Endothelial cell of umbilical vein (primary cell): ENCODE data around the gene SHROOM2. TPM values are rescaled to one million over a fixed set of nuclear protein-coding genes. Genes with fewer than 3 reads are reported as not detected.

Experiments
- BruUV-seq: library from RNA; stranded (reverse); fragments of 400-500 nt; replicated peaks from 2 replicates; lab custom pipeline; 2021; lab: Mats Ljungman, UMichigan
- CTCF ChIA-PET: fragments of 300-600, 350-600 bp; sonication (Branson Sonifier 250); formaldehyde crosslinking; loops from one replicate; lab custom pipeline; 2021; ENCODE audit warnings: antibody characterized with exemption, inconsistent platforms; lab: Charles Lee
- POLR2A ChIA-PET: fragments of 300-600, 350-600 bp; sonication (Branson Sonifier 250); formaldehyde crosslinking; loops from one replicate; lab custom pipeline; 2021; ENCODE audit warnings: antibody characterized with exemption, inconsistent platforms; lab: Charles Lee
- DNase-seq: peaks from one replicate; pipeline ENCODE4 v3.0.0-alpha.2; 2011; ENCODE audit warnings: low read depth, low spot score
- FAIRE-seq: peaks from 2 replicates; lab custom pipeline; 2011; peaks lifted over from hg19 to GRCh38; lab: Jason Lieb, UNC
- H2AFZ ChIP-seq: 2 replicates; pipeline ENCODE4 v1.6.0; 2012; ENCODE audit warnings: low read depth, low read length, control low read depth, inconsistent platforms
- H3K27ac ChIP-seq: 2 replicates; pipeline ENCODE4 v1.5.1; 2011; ENCODE audit warnings: low read depth, mild to moderate bottlenecking, control low read depth, low read length, moderate library complexity; ENCODE audit not compliant: insufficient read depth
- H3K27me3 ChIP-seq, 2 experiments: 2 replicates each; pipeline versions ENCODE4 v1.6.0 to v1.6.1; 2011; ENCODE audit warnings: low read length in 2 of 2, mixed read lengths in 1 of 2; ENCODE audit not compliant: control insufficient read depth in 2 of 2, insufficient read depth in 2 of 2
- H3K36me3 ChIP-seq, 2 experiments: 2 replicates in 1 of 2; 3 replicates in 1 of 2; pipeline ENCODE4 v1.5.1; 2011; ENCODE audit warnings: low read length in 2 of 2, mild to moderate bottlenecking in 1 of 2, moderate library complexity in 1 of 2; ENCODE audit not compliant: control insufficient read depth in 2 of 2, insufficient read depth in 2 of 2; ENCODE audit errors: extremely low read depth in 1 of 2
- H3K4me1 ChIP-seq: 3 replicates; pipeline ENCODE4 v1.5.1; 2011; ENCODE audit warnings: mild to moderate bottlenecking, low read length; ENCODE audit not compliant: control insufficient read depth, insufficient read depth; ENCODE audit errors: extremely low read depth
- H3K4me2 ChIP-seq: 2 replicates; pipeline ENCODE4 v1.6.1; 2011; ENCODE audit warnings: low read length, control low read depth, mixed read lengths; ENCODE audit not compliant: insufficient read depth
- H3K4me3 ChIP-seq, 3 experiments: fragments of 200-600 bp in 1 of 3; sonication (generic), shearing (Covaris generic) in 1 of 3; replicated peaks in 1 of 3; 2 replicates each; pipeline ENCODE4 v1.5.1; 2011 to 2016; ENCODE audit warnings: control low read depth in 3 of 3, low read length in 3 of 3, mild to moderate bottlenecking in 2 of 3, inconsistent platforms in 1 of 3, low read depth in 1 of 3, moderate library complexity in 1 of 3; ENCODE audit not compliant: insufficient read depth in 1 of 3
- H3K79me2 ChIP-seq: 2 replicates; pipeline ENCODE4 v1.6.0; 2012; ENCODE audit warnings: low read length, inconsistent platforms; ENCODE audit not compliant: control insufficient read depth, insufficient read depth
- H3K9ac ChIP-seq: replicated peaks from 2 replicates; pipeline ENCODE3; 2011; ENCODE audit warnings: low read length, control low read depth; ENCODE audit not compliant: insufficient read depth; ENCODE audit errors: extremely low read depth
- H3K9me1 ChIP-seq: replicated peaks from 3 replicates; pipeline ENCODE4 v1.6.0; 2011; ENCODE audit warnings: mild to moderate bottlenecking, low read length; ENCODE audit not compliant: control insufficient read depth, insufficient read depth; ENCODE audit errors: extremely low read depth
- H3K9me3 ChIP-seq: replicated peaks from 2 replicates; pipeline ENCODE4 v1.5.1; 2012; ENCODE audit warnings: low read length, inconsistent platforms; ENCODE audit not compliant: control insufficient read depth, insufficient read depth
- H4K20me1 ChIP-seq: replicated peaks from 2 replicates; pipeline ENCODE3; 2011; ENCODE audit warnings: mild to moderate bottlenecking, low read length; ENCODE audit not compliant: control insufficient read depth, insufficient read depth; ENCODE audit errors: extremely low read depth
- CTCF ChIP-seq, 2 donors: IDR thresholded peaks; 1 replicate in 1 of 2; 2 replicates in 1 of 2; pipeline ENCODE4 v1.5.1; 2011; ENCODE audit warnings: low read length in 2 of 2, mild to moderate bottlenecking in 2 of 2, moderate library complexity in 2 of 2, control low read depth in 1 of 2, inconsistent platforms in 1 of 2, low read depth in 1 of 2; ENCODE audit not compliant: insufficient read depth in 1 of 2; ENCODE audit errors: extremely low read depth in 1 of 2
- EZH2 ChIP-seq: IDR thresholded peaks from 2 replicates; pipeline ENCODE4 v1.6.1; 2012; ENCODE audit warnings: borderline replicate concordance, low read depth, mild to moderate bottlenecking, moderate library complexity, low read length, inconsistent platforms; ENCODE audit not compliant: severe bottlenecking
- FOS ChIP-seq: IDR thresholded peaks from 2 replicates; pipeline ENCODE4 v1.6.1; 2011; ENCODE audit warnings: mild to moderate bottlenecking, low read length, moderate library complexity, borderline replicate concordance; ENCODE audit not compliant: insufficient read depth
- GATA2 ChIP-seq: IDR thresholded peaks from 2 replicates; pipeline ENCODE4 v1.7.0; 2011; ENCODE audit warnings: low read depth, mild to moderate bottlenecking, moderate library complexity, mixed read lengths, low read length; ENCODE audit not compliant: insufficient read length, insufficient read depth
- JUN ChIP-seq: IDR thresholded peaks from 2 replicates; pipeline ENCODE4 v1.6.1; 2011; ENCODE audit warnings: borderline replicate concordance, low read depth; ENCODE audit not compliant: insufficient read length, insufficient read depth
- MAX ChIP-seq: IDR thresholded peaks from 2 replicates; pipeline ENCODE4 v1.6.1; 2011; ENCODE audit not compliant: insufficient read depth, insufficient read length
- MYC ChIP-seq: IDR thresholded peaks from one replicate; pipeline ENCODE4 v1.6.1; 2011; ENCODE audit warnings: mild to moderate bottlenecking, low read depth, low read length
- POLR2A ChIP-seq: IDR thresholded peaks from 2 replicates; pipeline ENCODE4 v1.6.1; 2012; ENCODE audit warnings: low read depth, mild to moderate bottlenecking, control low read depth, low read length
- POLR2AphosphoS5 ChIP-seq: IDR thresholded peaks from 2 replicates; pipeline ENCODE4 v1.6.1; 2012; ENCODE audit warnings: low read depth, mild to moderate bottlenecking, control low read depth, low read length, moderate library complexity; ENCODE audit not compliant: insufficient read depth
- dilution Hi-C: fragments of 300-500 bp; cut with MboI; formaldehyde crosslinking; loops from one replicate; pipeline ENCODE4 v1.15.0; 2019; ENCODE audit warnings: low sequenced_read_pairs; ENCODE audit not compliant: extremely low pct_ligation_motif_present
- intact Hi-C: fragments of 100-400 bp; cut with micrococcal nuclease; formaldehyde crosslinking; loops from one replicate; pipeline ENCODE4 v1.10.0; 2022
- polyA plus RNA-seq, 4 experiments: library from polyadenylated mRNA; depleted of rRNA in 3 of 4; stranded (reverse) in 3 of 4; unstranded in 1 of 4; fragments of >200 nt; gene quantifications; 2 replicates each; pipeline versions ENCODE4 v1.2.1 to v1.2.3, GENCODE V29; 2011 to 2012; ENCODE audit warnings: missing spikeins in 1 of 4
- total RNA-seq: library from RNA; stranded (reverse); gene quantifications from 2 replicates; pipeline ENCODE4 v1.2.3, GENCODE V29; 2021

The SHROOM2 gene
- total and polyA plus RNA-seq, 2 donors (not counting 3 experiments of a cell fraction or from before 2014, with no cell fraction given), result 3.7 to 11.8 TPM

- H3K27me3 ChIP-seq, result no peaks in the 10 kb centered on the region
- POLR2A ChIA-PET, result no interaction called here
- dilution Hi-C loops (no loop called here), intact Hi-C loops (no loop called here)
- TF ChIP-seq EZH2, result no peak
- TF ChIP-seq CTCF (IDR thresholded peaks at IDR 0.05; ENCODE audit: extremely low read depth in 1 of 2, insufficient read depth in 1 of 2, low read depth in 1 of 2, low read length in 2 of 2), result no peak
- TF ChIP-seq MYC, result no peak
- TF ChIP-seq JUN, result no peak
- TF ChIP-seq MAX, result no peak
- no peak for TF ChIP-seq FOS
- no peak for TF ChIP-seq GATA2
- TF ChIP-seq POLR2AphosphoS5, result no peak
- no peak for TF ChIP-seq POLR2A
- DNase-seq (no peak), FAIRE-seq (no peak)
- no peak overlapping the region for H2AFZ ChIP-seq
- H4K20me1 ChIP-seq, result no peaks in the 10 kb centered on the region
- H3K36me3 ChIP-seq, result no peaks in the 10 kb centered on the region
- no peak overlapping the region for H3K9ac ChIP-seq
- no peak overlapping the region for H3K4me3 ChIP-seq
- no peaks in the 10 kb centered on the region for H3K9me3 ChIP-seq
- no TSS peak for BruUV-seq
- CTCF ChIA-PET, result no interaction called here
- no peaks in the 10 kb centered on the region for H3K79me2 ChIP-seq
- H3K27ac ChIP-seq, result no peak overlapping the region
- H3K9me1 ChIP-seq, result no peaks in the 10 kb centered on the region
- no peak overlapping the region for H3K4me2 ChIP-seq
- peaks cover 14% of the 10 kb centered on the region for H3K4me1 ChIP-seq
Observed at GRCh38 chrX:9902656-9903055, 116.4 kb downstream of the SHROOM2 start.
